DMS114 treated with DMSO at 0.1 percent for 48 hours (cell line): ENCODE results near the gene IVNS1ABP.
"Not testable (repeated sequence)": the region's sequence is repeated elsewhere in the genome, so short reads cannot be mapped to it uniquely, and the experiment has no call there.

Source experiments
- DNase-seq: peaks from one replicate; lab custom pipeline; 2025; ENCODE audit not compliant: unreplicated experiment; lab: John Stamatoyannopoulos, UW

Gene IVNS1ABP

GRCh38 chr1:185334182-185334581, 17.1 kb upstream of the IVNS1ABP start:
- DNase-seq: no peak

- DNase-seq: no peak
These were observed 11.2 kb upstream of the IVNS1ABP start for GRCh38 chr1:185328255-185328654.

- no peak for DNase-seq
These were observed 8.4 kb upstream of the IVNS1ABP start for GRCh38 chr1:185325413-185325812.

- no peak for DNase-seq
These were observed 7.1 kb upstream of the IVNS1ABP start for GRCh38 chr1:185324118-185324517.

GRCh38 chr1:185322636-185323035, 5.6 kb upstream of the IVNS1ABP start:
- no peak for DNase-seq

GRCh38 chr1:185321653-185322221, 4.7 kb upstream of the IVNS1ABP start:
- DNase-seq: not testable (repeated sequence)

- not testable (repeated sequence) for DNase-seq
These were observed 4.1 kb upstream of the IVNS1ABP start for GRCh38 chr1:185321104-185321503.

GRCh38 chr1:185319139-185319475, 2.1 kb upstream of the IVNS1ABP start:
- no peak for DNase-seq

GRCh38 chr1:185318431-185319138, 1.5 kb upstream of the IVNS1ABP start:
- no peak for DNase-seq

- DNase-seq: no peak
These were observed 855 bp upstream of the IVNS1ABP start for GRCh38 chr1:185317886-185318310.

GRCh38 chr1:185316163-185317033, 645 bp downstream of the IVNS1ABP start:
- DNase-seq: peak; percentile 50

- DNase-seq: peak; percentile 36
These were observed 1.5 kb downstream of the IVNS1ABP start for GRCh38 chr1:185315445-185316071.

GRCh38 chr1:185314411-185314810, 2.6 kb downstream of the IVNS1ABP start:
- no peak for DNase-seq

- no peak for DNase-seq
These were observed 4.5 kb downstream of the IVNS1ABP start for GRCh38 chr1:185312361-185313138.

GRCh38 chr1:185311589-185312225, 5.3 kb downstream of the IVNS1ABP start:
- no peak for DNase-seq

GRCh38 chr1:185309566-185309965, 7.5 kb downstream of the IVNS1ABP start:
- DNase-seq: no peak

GRCh38 chr1:185308126-185308525, 8.9 kb downstream of the IVNS1ABP start:
- DNase-seq: no peak

GRCh38 chr1:185305419-185305818, 11.6 kb downstream of the IVNS1ABP start:
- no peak for DNase-seq

GRCh38 chr1:185300152-185300551, 16.9 kb downstream of the IVNS1ABP start:
- no peak for DNase-seq

- no peak for DNase-seq
These were observed 19.1 kb downstream of the IVNS1ABP start for GRCh38 chr1:185297982-185298381.
